HG03175 (cell line): ENCODE results near the gene IRS2.

Experiments
- ATAC-seq: cut with Tn5 transposase; IDR thresholded peaks from one replicate; pipeline ENCODE4 v1.9.1; 2021; ENCODE audit warnings: mild to moderate bottlenecking, moderate library complexity; ENCODE audit not compliant: unreplicated experiment

IRS2 gene

GRCh38 chr13:109758937-109759480 is 27.4 kb downstream of the IRS2 start:
- ATAC-seq: no peak

- ATAC-seq: no peak
Measured at GRCh38 chr13:109756778-109757177, 29.6 kb downstream of the IRS2 start.

GRCh38 chr13:109755997-109756396 is 30.4 kb downstream of the IRS2 start:
- ATAC-seq: no peak

GRCh38 chr13:109755551-109755950 is 30.8 kb downstream of the IRS2 start:
- ATAC-seq: no peak

- no peak for ATAC-seq
Measured at GRCh38 chr13:109751477-109751876, 34.9 kb downstream of the IRS2 start.

- ATAC-seq: no peak
Measured at GRCh38 chr13:109750221-109750775, 36.1 kb downstream of the IRS2 start.

GRCh38 chr13:109749365-109749764 is 37.0 kb downstream of the IRS2 start:
- ATAC-seq: no peak

- ATAC-seq: no peak
Measured at GRCh38 chr13:109748677-109749076, 37.7 kb downstream of the IRS2 start.

GRCh38 chr13:109747524-109747923 is 38.9 kb downstream of the IRS2 start:
- ATAC-seq: no peak

- no peak for ATAC-seq
Measured at GRCh38 chr13:109746364-109746763, 40.0 kb downstream of the IRS2 start.

- ATAC-seq: no peak
Measured at GRCh38 chr13:109745702-109746101, 40.7 kb downstream of the IRS2 start.

GRCh38 chr13:109745060-109745459 is 41.3 kb downstream of the IRS2 start:
- ATAC-seq: no peak

GRCh38 chr13:109744512-109745051 is 41.8 kb downstream of the IRS2 start:
- ATAC-seq: no peak

GRCh38 chr13:109743706-109744453 is 42.5 kb downstream of the IRS2 start:
- peak; percentile 69 for ATAC-seq

GRCh38 chr13:109741966-109742365 is 44.4 kb downstream of the IRS2 start:
- no peak for ATAC-seq

- no peak for ATAC-seq
Measured at GRCh38 chr13:109740721-109741120, 45.7 kb downstream of the IRS2 start.

GRCh38 chr13:109740121-109740520 is 46.3 kb downstream of the IRS2 start:
- no peak for ATAC-seq

- ATAC-seq: no peak
Measured at GRCh38 chr13:109738298-109738746, 48.1 kb downstream of the IRS2 start.

- no peak for ATAC-seq
Measured at GRCh38 chr13:109737606-109738005, 48.8 kb downstream of the IRS2 start.

GRCh38 chr13:109737046-109737573 is 49.3 kb downstream of the IRS2 start:
- ATAC-seq: no peak

GRCh38 chr13:109735436-109735966 is 50.9 kb downstream of the IRS2 start:
- ATAC-seq: no peak
